Fibroblast of villous mesenchyme (primary cell): ENCODE measurements around the gene PLB1. TPM values are rescaled to one million over a fixed set of nuclear protein-coding genes. Genes with fewer than 3 reads are reported as not detected.
A peak's percentile ranks its signal among the peaks of the same experiment; 100 is the strongest.

Experiments used
- DNase-seq: peaks from one replicate; pipeline ENCODE4 v3.0.0-alpha.2; 2010; ENCODE audit warnings: low read depth
- H3K4me3 ChIP-seq: 2 replicates; pipeline ENCODE4 v1.5.1; 2011; ENCODE audit warnings: low read depth, mild to moderate bottlenecking, low read length
- CTCF ChIP-seq: IDR thresholded peaks from 2 replicates; pipeline ENCODE4 v1.5.1; 2012; ENCODE audit warnings: low read depth, mild to moderate bottlenecking, low read length; ENCODE audit not compliant: insufficient read depth
- total RNA-seq: library from RNA; depleted of rRNA; stranded (reverse); fragments of >200 nt; gene quantifications from 2 replicates; pipeline ENCODE4 v1.2.3, GENCODE V29; 2012

Gene PLB1
- total RNA-seq, 1 donor = 3.0 TPM

- no peak for TF ChIP-seq CTCF
- no peak for DNase-seq
- no peak overlapping the region for H3K4me3 ChIP-seq
Measured at GRCh38 chr2:28509361-28509760, 13.5 kb downstream of the PLB1 start.

- no peak for DNase-seq
- no peak for TF ChIP-seq CTCF
- H3K4me3 ChIP-seq = no peak overlapping the region
Measured at GRCh38 chr2:28510184-28510583, 14.3 kb downstream of the PLB1 start.

- no peak for DNase-seq
- H3K4me3 ChIP-seq = no peak overlapping the region
- TF ChIP-seq CTCF = no peak
Measured at GRCh38 chr2:28511871-28512606, 16.2 kb downstream of the PLB1 start.

GRCh38 chr2:28512607-28512965 is 16.7 kb downstream of the PLB1 start:
- no peak overlapping the region for H3K4me3 ChIP-seq
- no peak for DNase-seq
- no peak for TF ChIP-seq CTCF

GRCh38 chr2:28513097-28513496 is 17.2 kb downstream of the PLB1 start:
- no peak overlapping the region for H3K4me3 ChIP-seq
- no peak for TF ChIP-seq CTCF
- no peak for DNase-seq

GRCh38 chr2:28515176-28515751 is 19.4 kb downstream of the PLB1 start:
- no peak overlapping the region for H3K4me3 ChIP-seq
- peak; percentile 13 for DNase-seq
- no peak for TF ChIP-seq CTCF

- no peak for DNase-seq
- H3K4me3 ChIP-seq = no peak overlapping the region
- TF ChIP-seq CTCF = no peak
Measured at GRCh38 chr2:28516430-28516829, 20.6 kb downstream of the PLB1 start.
